K562 (cell line): ENCODE data around the gene CD248. TPM values are rescaled to one million over a fixed set of nuclear protein-coding genes. Genes with fewer than 3 reads are reported as not detected.
A peak's percentile ranks its signal among the peaks of the same experiment; 100 is the strongest.

Source experiments
- ARID4B ChIP-seq: sonication (generic); formaldehyde crosslinking; IDR thresholded peaks from 2 replicates; pipeline ENCODE4 v1.8.0; 2022; ENCODE audit warnings: mild to moderate bottlenecking, missing genetic modification reagents
- BHLHE40 ChIP-seq: IDR thresholded peaks from 2 replicates; pipeline ENCODE4 v1.6.1; 2011; ENCODE audit warnings: low read length, improper control_type of control experiment
- BRD4 ChIP-seq: fragments of 200-600 bp; sonication (generic); IDR thresholded peaks from 2 replicates; pipeline ENCODE4 v1.6.1; 2017; ENCODE audit warnings: inconsistent platforms
- CC2D1A ChIP-seq: fragments of 450-650 bp; IDR thresholded peaks from 2 replicates; pipeline ENCODE4 v1.6.1; 2017; ENCODE audit warnings: mild to moderate bottlenecking
- CREB1 ChIP-seq, 2 experiments: sonication (generic) in 1 of 2; formaldehyde crosslinking in 1 of 2; IDR thresholded peaks; 2 replicates each; pipeline versions ENCODE4 v1.6.1 to v1.8.0; 2012 to 2022; ENCODE audit warnings: inconsistent platforms in 1 of 2, mild to moderate bottlenecking in 1 of 2, missing genetic modification reagents in 1 of 2, moderate library complexity in 1 of 2
- ETV6 ChIP-seq, 3 experiments: fragments of 150-350 bp in 1 of 3; sonication (generic) in 1 of 3; formaldehyde crosslinking in 1 of 3; IDR thresholded peaks; 2 replicates each; pipeline versions ENCODE4 v1.6.1 to v1.8.0; 2014 to 2022; ENCODE audit warnings: borderline replicate concordance in 2 of 3, low read depth in 2 of 3, antibody characterized with exemption in 1 of 3, low read length in 1 of 3, mild to moderate bottlenecking in 1 of 3, missing genetic modification reagents in 1 of 3
- HCFC1 ChIP-seq: IDR thresholded peaks from 2 replicates; pipeline ENCODE4 v1.6.1; 2012; ENCODE audit warnings: low read depth, low read length, improper control_type of control experiment
- HMGN3 ChIP-seq: IDR thresholded peaks from 2 replicates; pipeline ENCODE4 v1.6.1; 2011; ENCODE audit warnings: borderline replicate concordance, low read depth, mild to moderate bottlenecking, mixed read lengths, low read length; ENCODE audit not compliant: insufficient read length; ENCODE audit errors: extremely low read depth
- MBD1 ChIP-seq: fragments of 250-450 bp; sonication (Bioruptor Pico); IDR thresholded peaks from 2 replicates; pipeline ENCODE4 v1.8.0; 2022; ENCODE audit warnings: inconsistent platforms
- MCM3 ChIP-seq: fragments of 450-650 bp; IDR thresholded peaks from 2 replicates; pipeline ENCODE4 v1.6.1; 2016
- MIER1 ChIP-seq: fragments of 450-650 bp; IDR thresholded peaks from 2 replicates; pipeline ENCODE4 v1.6.1; 2016; ENCODE audit warnings: antibody characterized with exemption, mild to moderate bottlenecking, low read depth
- POLR3A ChIP-seq: IDR thresholded peaks from 2 replicates; pipeline ENCODE4 v1.6.1; 2011; ENCODE audit warnings: borderline replicate concordance, mild to moderate bottlenecking, moderate library complexity; ENCODE audit not compliant: insufficient read length, insufficient read depth; ENCODE audit errors: extremely low read depth
- SREBF2 ChIP-seq: sonication (generic); formaldehyde crosslinking; IDR thresholded peaks from 2 replicates; pipeline ENCODE4 v1.4.0; 2020; ENCODE audit warnings: mild to moderate bottlenecking, missing genetic modification reagents
- STAT5B ChIP-seq: fragments of 250-450 bp; sonication (Bioruptor Pico); IDR thresholded peaks from 2 replicates; pipeline ENCODE4 v1.8.0; 2021; ENCODE audit warnings: mild to moderate bottlenecking, inconsistent platforms
- XRCC4 ChIP-seq: IDR thresholded peaks from one replicate; pipeline ENCODE4 v1.6.1; 2011; ENCODE audit not compliant: insufficient read depth, insufficient read length; ENCODE audit errors: extremely low read depth
- ZNF507 ChIP-seq: conservative IDR thresholded peaks from 2 replicates; pipeline ENCODE4 v1.6.1; 2017; ENCODE audit warnings: missing genetic modification characterization, missing compliant biosample characterization
- ZNF512 ChIP-seq: IDR thresholded peaks from 2 replicates; pipeline ENCODE4 v1.6.1; 2016; ENCODE audit warnings: missing genetic modification characterization, missing compliant biosample characterization
- ZNF79 ChIP-seq: fragments of 250-450 bp; sonication (Bioruptor Pico); IDR thresholded peaks from 2 replicates; pipeline ENCODE4 v1.4.0; 2020; ENCODE audit warnings: low read depth, mild to moderate bottlenecking, moderate library complexity
- polyA plus RNA-seq, 8 experiments: library from polyadenylated mRNA; depleted of rRNA in 4 of 8; stranded (reverse) in 5 of 8; unstranded in 3 of 8; fragments of >200 nt; fragmentation: Nextera tagmentation in 2 of 8; fragmentation: Illumina TruSeq in 1 of 8; extraction: Ambion mirVana in 2 of 8; extraction: Trizol in 1 of 8; gene quantifications; 2 replicates each; pipeline versions ENCODE4 v1.2.1 to v1.2.3, GENCODE V29; 2011 to 2014; ENCODE audit warnings: inconsistent platforms in 1 of 8, missing spikeins in 1 of 8
- total RNA-seq, 7 experiments: library from RNA; depleted of rRNA in 6 of 7; stranded (reverse); fragments of >200 nt in 6 of 7; fragmentation: Illumina TruSeq in 2 of 7; extraction: Trizol in 2 of 7; gene quantifications; 2 replicates each; pipeline versions ENCODE4 v1.2.1 to v1.2.3, GENCODE V29; 2011 to 2021; ENCODE audit warnings: low replicate concordance in 1 of 7

The CD248 gene
- total and polyA plus RNA-seq, 9 of the 15 experiments (the other 6 are each of a cell fraction or from before 2014, with no cell fraction given), result 0.09 TPM; not detected in 8

GRCh38 chr11:66312549-66313320 is 4.1 kb downstream of the CD248 start (continued):
- TF ChIP-seq ZNF507 (tag) (no peak), XRCC4 (no peak), CC2D1A (no peak), ETV6 (IDR thresholded peaks at IDR 0.05; ENCODE audit: borderline replicate concordance in 1 of 2, low read depth in 2 of 2, low read length in 1 of 2) (no peak), ETV6 (CRISPR knock-in tag; IDR thresholded peaks at IDR 0.05; ENCODE audit: borderline replicate concordance) (no peak), BRD4 (no peak), POLR3A (no peak), BHLHE40 (no peak), STAT5B (CRISPR knock-in tag) (no peak), ARID4B (CRISPR knock-in tag) (no peak), MBD1 (no peak), MIER1 (no peak), CREB1 (IDR thresholded peaks at IDR 0.05) (no peak), CREB1 (CRISPR knock-in tag; IDR thresholded peaks at IDR 0.05) (peak; percentile 2; the same call in 1 of the 2 replicates), ZNF79 (CRISPR knock-in tag) (no peak), HCFC1 (no peak), SREBF2 (CRISPR knock-in tag) (no peak), HMGN3 (peak; percentile 54), ZNF512 (no peak), MCM3 (no peak)
